H1 (cell line): ENCODE results near the gene SIGLEC15. TPM values are rescaled to one million over a fixed set of nuclear protein-coding genes. Genes with fewer than 3 reads are reported as not detected.

Experiments used
- CTCF ChIA-PET: fragments of 300-600 bp; sonication (Branson Sonifier 250); formaldehyde crosslinking; loops from one replicate; lab custom pipeline; 2021; ENCODE audit not compliant: partially characterized antibody; lab: Charles Lee
- POLR2A ChIA-PET: fragments of 300-600 bp; sonication (Branson Sonifier 250); formaldehyde crosslinking; loops from one replicate; lab custom pipeline; 2021; ENCODE audit warnings: inconsistent platforms; ENCODE audit not compliant: partially characterized antibody; lab: Charles Lee
- DNase-seq, 2 experiments: peaks; one replicate each; pipeline versions ENCODE4 v3.0.0 to v3.0.0-alpha.2; 2010 to 2022; ENCODE audit warnings: low spot score in 2 of 2, low read depth in 1 of 2, mixed read lengths in 1 of 2
- FAIRE-seq: peaks from 2 replicates; lab custom pipeline; 2011; peaks lifted over from hg19 to GRCh38; lab: Jason Lieb, UNC
- H2AFZ ChIP-seq: 2 replicates; pipeline ENCODE4 v1.8.1; 2012; ENCODE audit warnings: low read length, inconsistent platforms
- H2AK5ac ChIP-seq: 2 replicates; pipeline ENCODE4 v1.6.1; 2013; ENCODE audit warnings: low read depth, low read length
- H2BK120ac ChIP-seq: replicated peaks from 2 replicates; pipeline ENCODE3; 2013; ENCODE audit warnings: low read depth, low read length, inconsistent platforms
- H2BK12ac ChIP-seq: 2 replicates; pipeline ENCODE4 v1.6.1; 2013; ENCODE audit warnings: low read depth, low read length
- H2BK15ac ChIP-seq: 2 replicates; pipeline ENCODE4 v1.6.1; 2013; ENCODE audit warnings: low read length
- H2BK20ac ChIP-seq: 2 replicates; pipeline ENCODE4 v1.6.1; 2013; ENCODE audit warnings: low read length
- H2BK5ac ChIP-seq: 2 replicates; pipeline ENCODE4 v1.6.1; 2013; ENCODE audit warnings: low read depth, low read length
- H3K14ac ChIP-seq: 2 replicates; pipeline ENCODE4 v1.6.1; 2013; ENCODE audit warnings: inconsistent platforms; ENCODE audit not compliant: insufficient read length
- H3K18ac ChIP-seq: 2 replicates; pipeline ENCODE4 v1.6.1; 2013; ENCODE audit warnings: low read length; ENCODE audit errors: extremely low read depth
- H3K23ac ChIP-seq: 2 replicates; pipeline ENCODE4 v1.6.1; 2013; ENCODE audit warnings: inconsistent platforms; ENCODE audit not compliant: insufficient read length
- H3K23me2 ChIP-seq: 2 replicates; pipeline ENCODE4 v1.6.1; 2013; ENCODE audit warnings: low read depth, low read length
- H3K27ac ChIP-seq: 2 replicates; pipeline ENCODE4 v1.6.1; 2011; ENCODE audit warnings: low read depth, low read length, inconsistent platforms
- H3K27me3 ChIP-seq, 4 experiments: replicated peaks in 1 of 4; 1 replicate in 1 of 4; 2 replicates in 3 of 4; pipeline versions ENCODE4 v1.6.1 to v1.8.1; 2011 to 2013; ENCODE audit warnings: low read length in 3 of 4, mild to moderate bottlenecking in 3 of 4, inconsistent platforms in 2 of 4, mixed read lengths in 2 of 4, moderate library complexity in 1 of 4; ENCODE audit not compliant: control insufficient read depth in 3 of 4, insufficient read depth in 3 of 4; ENCODE audit errors: extremely low read depth in 1 of 4
- H3K36me3 ChIP-seq, 4 experiments: 2 replicates each; pipeline versions ENCODE4 v1.6.1 to v1.8.1; 2011 to 2013; ENCODE audit warnings: mild to moderate bottlenecking in 4 of 4, low read length in 3 of 4, moderate library complexity in 2 of 4, control low read depth in 1 of 4, inconsistent platforms in 1 of 4; ENCODE audit not compliant: insufficient read depth in 4 of 4, control insufficient read depth in 2 of 4
- H3K4ac ChIP-seq: replicated peaks from 2 replicates; pipeline ENCODE3; 2013; ENCODE audit warnings: low read length, low read depth, mixed read lengths, inconsistent platforms; ENCODE audit not compliant: insufficient read length
- H3K4me1 ChIP-seq, 4 experiments: replicated peaks in 1 of 4; 1 replicate in 1 of 4; 2 replicates in 3 of 4; pipeline versions ENCODE4 v1.6.1 to v1.8.1; 2011 to 2013; ENCODE audit warnings: low read length in 3 of 4, inconsistent platforms in 2 of 4, mixed read lengths in 1 of 4; ENCODE audit not compliant: insufficient read depth in 4 of 4, control insufficient read depth in 3 of 4
- H3K4me2 ChIP-seq, 2 experiments: 2 replicates each; pipeline versions ENCODE4 v1.6.1 to v1.8.1; 2011 to 2013; ENCODE audit warnings: low read depth in 2 of 2, low read length in 2 of 2, control low read depth in 1 of 2, inconsistent platforms in 1 of 2, mild to moderate bottlenecking in 1 of 2; ENCODE audit not compliant: insufficient read depth in 1 of 2
- H3K4me3 ChIP-seq, 4 experiments: fragments of 200-600, 300-600 bp in 1 of 4; sonication (generic), shearing (Covaris generic), sonication (Bioruptor Twin) in 1 of 4; 2 replicates each; pipeline versions ENCODE4 v1.5.1 to v1.8.1; 2011 to 2016; ENCODE audit warnings: low read length in 4 of 4, low read depth in 3 of 4, control low read depth in 2 of 4, inconsistent platforms in 2 of 4, mild to moderate bottlenecking in 2 of 4, mixed read lengths in 1 of 4, moderate library complexity in 1 of 4; ENCODE audit not compliant: insufficient read depth in 2 of 4; ENCODE audit errors: extremely low read depth in 1 of 4
- H3K56ac ChIP-seq: replicated peaks from 2 replicates; pipeline ENCODE3; 2013; ENCODE audit warnings: low read depth, mild to moderate bottlenecking, mixed read lengths, low read length, inconsistent platforms; ENCODE audit not compliant: insufficient read length
- H3K79me1 ChIP-seq: 2 replicates; pipeline ENCODE4 v1.6.1; 2013; ENCODE audit warnings: low read depth, low read length, control low read depth
- H3K79me2 ChIP-seq, 2 experiments: 2 replicates each; pipeline versions ENCODE4 v1.6.1 to v1.8.1; 2012 to 2013; ENCODE audit warnings: low read length in 2 of 2, mild to moderate bottlenecking in 2 of 2, inconsistent platforms in 1 of 2; ENCODE audit not compliant: insufficient read depth in 2 of 2, control insufficient read depth in 1 of 2
- H3K9ac ChIP-seq, 4 experiments: replicated peaks in 1 of 4; 1 replicate in 1 of 4; 2 replicates in 3 of 4; pipeline versions ENCODE4 v1.6.1 to v1.8.1; 2011 to 2013; ENCODE audit warnings: low read depth in 3 of 4, low read length in 3 of 4, control low read depth in 2 of 4, mild to moderate bottlenecking in 2 of 4, moderate library complexity in 2 of 4, inconsistent platforms in 1 of 4; ENCODE audit errors: extremely low read depth in 1 of 4
- H3K9me3 ChIP-seq, 2 experiments: 2 replicates each; pipeline versions ENCODE4 v1.6.1 to v1.8.1; 2012 to 2013; ENCODE audit warnings: mild to moderate bottlenecking in 2 of 2, moderate library complexity in 2 of 2, control low read depth in 1 of 2, inconsistent platforms in 1 of 2, low read depth in 1 of 2, low read length in 1 of 2, mixed read lengths in 1 of 2; ENCODE audit not compliant: insufficient read depth in 2 of 2
- H4K20me1 ChIP-seq, 2 experiments: replicated peaks in 1 of 2; 2 replicates each; pipeline versions ENCODE3 to v1.8.1; 2011 to 2013; ENCODE audit warnings: inconsistent platforms in 2 of 2, low read length in 2 of 2, mild to moderate bottlenecking in 1 of 2; ENCODE audit not compliant: insufficient read depth in 2 of 2, control insufficient read depth in 1 of 2
- H4K5ac ChIP-seq: 2 replicates; pipeline ENCODE4 v1.6.1; 2013; ENCODE audit warnings: low read length, low read depth, mixed read lengths, inconsistent platforms; ENCODE audit not compliant: insufficient read length
- H4K8ac ChIP-seq: 2 replicates; pipeline ENCODE4 v1.8.0; 2013; ENCODE audit warnings: mild to moderate bottlenecking, moderate library complexity, low read length, inconsistent platforms; ENCODE audit not compliant: insufficient read depth; ENCODE audit errors: extremely low read depth
- H4K91ac ChIP-seq: replicated peaks from 2 replicates; pipeline ENCODE3; 2013; ENCODE audit warnings: low read length, mixed read lengths, inconsistent platforms; ENCODE audit not compliant: insufficient read length
- CBX8 ChIP-seq: fragments of 300-800, 300-1000 bp; sonication (generic); IDR thresholded peaks from 2 replicates; pipeline ENCODE4 v1.7.1; 2016; ENCODE audit warnings: low read depth, low read length, borderline replicate concordance
- POU5F1 ChIP-seq: IDR thresholded peaks from 2 replicates; pipeline ENCODE4 v1.6.1; 2011; ENCODE audit warnings: low read depth, mild to moderate bottlenecking, low read length, moderate library complexity
- RAD21 ChIP-seq, 2 experiments: IDR thresholded peaks in 1 of 2; conservative IDR thresholded peaks in 1 of 2; 2 replicates each; pipeline ENCODE4 v1.6.1; 2011; ENCODE audit warnings: low read depth in 2 of 2, low read length in 2 of 2, improper control_type of control experiment in 1 of 2, inconsistent platforms in 1 of 2, mild to moderate bottlenecking in 1 of 2, moderate library complexity in 1 of 2
- WGBS, 2 experiments: shearing (Covaris generic) in 1 of 2; methylation state at CpG; one replicate each; pipeline versions ENCODE4 v1.1.6 to v1.1.7; 2013 to 2015; ENCODE audit warnings: low lambda C conversion rate in 2 of 2, mixed read lengths in 2 of 2, inconsistent platforms in 1 of 2, low coverage in 1 of 2, missing lambda C conversion rate in 1 of 2; ENCODE audit not compliant: insufficient replicate concordance in 2 of 2, insufficient coverage in 1 of 2, insufficient read length in 1 of 2; ENCODE audit errors: extremely low coverage in 1 of 2, missing lambda C conversion rate in 1 of 2; 5-methylcytosine and 5-hydroxymethylcytosine counted together
- polyA plus RNA-seq, 7 experiments: library from polyadenylated mRNA; depleted of rRNA in 3 of 7; stranded (reverse) in 5 of 7; unstranded in 2 of 7; fragments of >200 nt in 5 of 7; fragments of 200-250 nt in 2 of 7; gene quantifications; 1 replicate in 5 of 7; 2 replicates in 1 of 7; 4 replicates in 1 of 7; pipeline versions ENCODE4 v1.2.1 to v1.2.3, GENCODE V29; 2011 to 2013; ENCODE audit warnings: missing spikeins in 2 of 7, mixed read lengths in 2 of 7
- total RNA-seq: library from RNA; stranded (reverse); fragmentation: NEBNext Ultra II Directional; extraction: Animal tissue kit (Norgen Biotek cat#: 25700); gene quantifications from 2 replicates; pipeline ENCODE4 v1.2.1, GENCODE V29; 2021

Gene SIGLEC15
- total and polyA plus RNA-seq, 2 of the 8 experiments (the other 6 are each of a cell fraction or from before 2014, with no cell fraction given): 0.20 to 0.37 TPM

GRCh38 chr18:45871431-45872084 is 46.1 kb downstream of the SIGLEC15 start:
- Histone ChIP-seq H3K27me3 (no peaks in the 10 kb centered on the region), H3K18ac (no peak overlapping the region), H2BK20ac (no peak overlapping the region), H3K4me2 (no peak overlapping the region), H3K4ac (no peak overlapping the region), H4K8ac (no peak overlapping the region), H3K79me1 (no peaks in the 10 kb centered on the region), H4K5ac (no peak overlapping the region), H3K79me2 (no peaks in the 10 kb centered on the region), H3K23me2 (no peaks in the 10 kb centered on the region), H2BK15ac (no peak overlapping the region), H3K9me3 (peaks cover 0 to 3% of the 10 kb centered on the region in 2 experiments; a peak in 1 of 4 replicates), H2BK5ac (no peak overlapping the region), H2BK12ac (no peak overlapping the region), H3K4me1 (no peaks in the 10 kb centered on the region), H2BK120ac (no peak overlapping the region), H3K56ac (no peak overlapping the region), H3K4me3 (no peak overlapping the region), H2AFZ (no peak overlapping the region), H4K20me1 (peaks cover 0 to 2% of the 10 kb centered on the region in 2 experiments), H3K27ac (no peak overlapping the region), H4K91ac (no peak overlapping the region), H2AK5ac (no peak overlapping the region), H3K23ac (no peak overlapping the region), H3K9ac (no peak overlapping the region), H3K14ac (no peak overlapping the region), H3K36me3 (peaks cover under 1 to 24% (median 9%) of the 10 kb centered on the region in 4 experiments; a peak in 6 of 8 replicates)
- DNase-seq: no peak
- TF ChIP-seq RAD21 (IDR thresholded peaks at IDR 0.05 in 1 of 2, conservative IDR thresholded peaks at IDR 0.05 in 1 of 2; ENCODE audit: low read depth in 2 of 2, low read length in 2 of 2) (no peak), CBX8 (no peak), POU5F1 (no peak)
- FAIRE-seq: no peak
- 85% methylated on average over 5 of the region's 5 CpGs; no CpG with 5 or more reads in 1 of the 2 experiments for WGBS, 2 experiments
- ChIA-PET CTCF (interaction anchor here (1.2 to 1.3 kb wide), 3 partner anchors 9 to 149 kb away, joined by 3 to 7 read pairs (median 3); no protein-coding TSS in a partner anchor), POLR2A (no interaction called here)
